GM19099 (cell line): Measurements from ENCODE around the gene CPS1.

Experiments
- POLR2A ChIP-seq: IDR thresholded peaks from 3 replicates; pipeline ENCODE4 v1.6.1; 2011; ENCODE audit warnings: low read depth; ENCODE audit not compliant: insufficient read length; ENCODE audit errors: extremely low read depth

The CPS1 gene

GRCh38 chr2:210539578-210540416 is 16.6 kb upstream of the CPS1 start:
- no peak for TF ChIP-seq POLR2A

GRCh38 chr2:210540471-210540870 is 15.9 kb upstream of the CPS1 start:
- TF ChIP-seq POLR2A = no peak

GRCh38 chr2:210540900-210541289 is 15.5 kb upstream of the CPS1 start:
- no peak for TF ChIP-seq POLR2A

GRCh38 chr2:210541290-210541902 is 15.0 kb upstream of the CPS1 start:
- TF ChIP-seq POLR2A = no peak

GRCh38 chr2:210544007-210544590 is 12.3 kb upstream of the CPS1 start:
- TF ChIP-seq POLR2A = no peak

GRCh38 chr2:210544831-210545230 is 11.6 kb upstream of the CPS1 start:
- no peak for TF ChIP-seq POLR2A

- no peak for TF ChIP-seq POLR2A
Observed at GRCh38 chr2:210546424-210547208, 9.8 kb upstream of the CPS1 start.

GRCh38 chr2:210548031-210548430 is 8.4 kb upstream of the CPS1 start:
- TF ChIP-seq POLR2A = no peak

- TF ChIP-seq POLR2A = no peak
Observed at GRCh38 chr2:210548878-210549384, 7.5 kb upstream of the CPS1 start.

- no peak for TF ChIP-seq POLR2A
Observed at GRCh38 chr2:210551001-210551400, 5.4 kb upstream of the CPS1 start.

- no peak for TF ChIP-seq POLR2A
Observed at GRCh38 chr2:210553373-210553772, 3.0 kb upstream of the CPS1 start.

GRCh38 chr2:210555555-210555954 is 844 bp upstream of the CPS1 start:
- no peak for TF ChIP-seq POLR2A

GRCh38 chr2:210557721-210558120 is 1.3 kb downstream of the CPS1 start:
- no peak for TF ChIP-seq POLR2A

GRCh38 chr2:210558708-210559107 is 2.3 kb downstream of the CPS1 start:
- TF ChIP-seq POLR2A = no peak

GRCh38 chr2:210559182-210559581 is 2.8 kb downstream of the CPS1 start:
- no peak for TF ChIP-seq POLR2A
